GM23338 (cell line): ENCODE data around the gene AURKB. TPM values are rescaled to one million over a fixed set of nuclear protein-coding genes. Genes with fewer than 3 reads are reported as not detected.

Source experiments
- ATAC-seq: fragments of 200-7000 bp; cut with Tn5 transposase; 3 replicates; pipeline ENCODE4 v1.9.1; 2020
- DNase-seq: peaks from one replicate; pipeline ENCODE4 v3.0.0-alpha.2; 2015; ENCODE audit warnings: low spot score
- H2AFZ ChIP-seq: fragments of 200-600 bp; sonication (generic); 2 replicates; pipeline ENCODE4 v1.8.0; 2016; ENCODE audit warnings: antibody characterized with exemption, mild to moderate bottlenecking, moderate library complexity
- H3F3A ChIP-seq: fragments of 200-600 bp; sonication (generic); replicated peaks from 2 replicates; pipeline ENCODE4 v1.8.0; 2017; ENCODE audit warnings: antibody characterized with exemption, mixed run types, low read depth
- H3K27ac ChIP-seq: fragments of 200-600 bp; sonication (generic); 2 replicates; pipeline ENCODE4 v1.6.1; 2016; ENCODE audit warnings: low read depth
- H3K27me3 ChIP-seq: fragments of 200-600 bp; sonication (generic); 2 replicates; pipeline ENCODE4 v1.8.0; 2016; ENCODE audit warnings: mild to moderate bottlenecking, mixed run types, moderate library complexity; ENCODE audit not compliant: insufficient read depth
- H3K36me3 ChIP-seq: fragments of 200-600 bp; sonication (generic); 2 replicates; pipeline ENCODE4 v1.8.0; 2016; ENCODE audit warnings: mild to moderate bottlenecking; ENCODE audit not compliant: insufficient read depth
- H3K4me1 ChIP-seq: fragments of 200-600 bp; sonication (generic); 2 replicates; pipeline ENCODE4 v1.8.0; 2016; ENCODE audit warnings: mild to moderate bottlenecking, moderate library complexity; ENCODE audit not compliant: insufficient read depth
- H3K4me2 ChIP-seq: fragments of 200-600 bp; sonication (generic); 2 replicates; pipeline ENCODE4 v1.7.1; 2017; ENCODE audit warnings: mixed run types
- H3K4me3 ChIP-seq: fragments of 200-600 bp; sonication (generic); 2 replicates; pipeline ENCODE4 v1.6.1; 2016; ENCODE audit warnings: mixed run types
- H3K79me2 ChIP-seq: fragments of 200-600 bp; sonication (generic); replicated peaks from 2 replicates; pipeline ENCODE4 v1.8.0; 2017; ENCODE audit warnings: mild to moderate bottlenecking; ENCODE audit not compliant: insufficient read depth
- H3K9me2 ChIP-seq: fragments of 200-600 bp; sonication (generic); 2 replicates; pipeline ENCODE4 v1.8.0; 2017; ENCODE audit not compliant: insufficient read depth
- H4K20me1 ChIP-seq: fragments of 200-600 bp; sonication (generic); replicated peaks from 2 replicates; pipeline ENCODE4 v1.8.0; 2017; ENCODE audit warnings: mild to moderate bottlenecking; ENCODE audit not compliant: insufficient read depth
- H3K27ac Mint-ChIP-seq: 2 replicates; pipeline ENCODE4 v1.8.0; 2020; ENCODE audit warnings: inconsistent platforms, mild to moderate bottlenecking, moderate library complexity, mixed read lengths
- H3K27me3 Mint-ChIP-seq: 3 replicates; pipeline ENCODE4 v1.8.0; 2022; ENCODE audit warnings: low read depth, mild to moderate bottlenecking, moderate library complexity, mixed read lengths, inconsistent platforms; ENCODE audit not compliant: insufficient read depth, poor library complexity
- H3K36me3 Mint-ChIP-seq: 3 replicates; pipeline ENCODE4 v1.8.0; 2021; ENCODE audit warnings: low read depth, mild to moderate bottlenecking, inconsistent platforms, moderate library complexity, mixed read lengths
- H3K4me1 Mint-ChIP-seq: 3 replicates; pipeline ENCODE4 v1.8.0; 2020; ENCODE audit warnings: mild to moderate bottlenecking, inconsistent platforms, mixed read lengths
- H3K4me3 Mint-ChIP-seq: 3 replicates; pipeline ENCODE4 v1.8.0; 2021; ENCODE audit warnings: moderate library complexity, mild to moderate bottlenecking, inconsistent platforms, mixed read lengths
- H3K9me3 Mint-ChIP-seq: 3 replicates; pipeline ENCODE4 v1.8.0; 2020; ENCODE audit warnings: moderate library complexity, mild to moderate bottlenecking, inconsistent platforms, mixed read lengths
- CREB1 ChIP-seq: fragments of 250-450 bp; sonication (Bioruptor Pico); IDR thresholded peaks from 2 replicates; pipeline ENCODE4 v1.5.0; 2020; ENCODE audit warnings: low read depth, mild to moderate bottlenecking, moderate library complexity
- CTCF ChIP-seq, 2 experiments: fragments of 200-600 bp in 1 of 2; sonication (generic) in 1 of 2; conservative IDR thresholded peaks; 2 replicates each; pipeline versions ENCODE4 v1.5.1 to v1.6.1; 2016 to 2017; ENCODE audit warnings: antibody characterized with exemption in 2 of 2, low read depth in 2 of 2, mild to moderate bottlenecking in 2 of 2, moderate library complexity in 1 of 2
- ETS1 ChIP-seq: IDR thresholded peaks from 2 replicates; pipeline ENCODE4 v1.6.1; 2016; ENCODE audit warnings: antibody characterized with exemption
- EZH2 ChIP-seq: fragments of 200-600 bp; sonication (generic); IDR thresholded peaks from one replicate; pipeline ENCODE4 v1.8.0; 2017; ENCODE audit warnings: antibody characterized with exemption, mild to moderate bottlenecking, low read depth; ENCODE audit not compliant: unreplicated experiment
- EZH2phosphoT487 ChIP-seq: fragments of 200-600 bp; sonication (generic); IDR thresholded peaks from one replicate; pipeline ENCODE4 v1.8.1; 2018; ENCODE audit warnings: antibody characterized with exemption; ENCODE audit not compliant: unreplicated experiment
- JUNB ChIP-seq: IDR thresholded peaks from one replicate; pipeline ENCODE4 v1.6.1; 2016; ENCODE audit warnings: antibody characterized with exemption; ENCODE audit not compliant: unreplicated experiment
- NANOG ChIP-seq: IDR thresholded peaks from 2 replicates; pipeline ENCODE4 v1.6.1; 2016; ENCODE audit warnings: antibody characterized with exemption, borderline replicate concordance
- POLR2AphosphoS5 ChIP-seq: IDR thresholded peaks from 2 replicates; pipeline ENCODE4 v1.6.1; 2016; ENCODE audit warnings: antibody characterized with exemption, low read depth
- REST ChIP-seq: IDR thresholded peaks from one replicate; pipeline ENCODE4 v1.6.1; 2018; ENCODE audit warnings: antibody characterized with exemption; ENCODE audit not compliant: unreplicated experiment
- STAT1 ChIP-seq: IDR thresholded peaks from one replicate; pipeline ENCODE4 v1.6.1; 2016; ENCODE audit warnings: antibody characterized with exemption; ENCODE audit not compliant: unreplicated experiment
- ZNF114 ChIP-seq: fragments of 250-450 bp; sonication (Bioruptor Pico); IDR thresholded peaks from 2 replicates; pipeline ENCODE4 v1.5.0; 2020; ENCODE audit warnings: mild to moderate bottlenecking, moderate library complexity
- ZNF331 ChIP-seq: fragments of 250-450 bp; sonication (Bioruptor Pico); IDR thresholded peaks from 2 replicates; pipeline ENCODE4 v1.5.0; 2020; ENCODE audit warnings: low read depth, mild to moderate bottlenecking, moderate library complexity
- ZNF462 ChIP-seq: fragments of 250-450 bp; sonication (Bioruptor Pico); IDR thresholded peaks from 2 replicates; pipeline ENCODE4 v1.5.0; 2020; ENCODE audit warnings: mild to moderate bottlenecking, moderate library complexity
- polyA plus RNA-seq: library from polyadenylated mRNA; unstranded; fragments of >200 nt; fragmentation: Nextera tagmentation; extraction: Ambion mirVana; gene quantifications from 2 replicates; pipeline ENCODE4 v1.2.1, GENCODE V29; 2016
- total RNA-seq: library from RNA; depleted of rRNA; stranded (reverse); fragments of >200 nt; shearing (Covaris generic); gene quantifications from 2 replicates; pipeline ENCODE4 v1.2.3, GENCODE V29; 2014

Gene AURKB
- total and polyA plus RNA-seq, 2 experiments from 2014 or later, result 135 to 212 TPM

- peaks cover 32% of the 10 kb centered on the region for H3K27me3 Mint-ChIP-seq
- peak overlapping the region; percentile 91 for H3K4me2 ChIP-seq
- H3K9me2 ChIP-seq, result no peaks in the 10 kb centered on the region
- peak overlapping the region; percentile 45; the same call in 1 of the 2 replicates for H3K27ac ChIP-seq
- no peaks in the 10 kb centered on the region for H3K27me3 ChIP-seq
- H3K36me3 Mint-ChIP-seq, result no peaks in the 10 kb centered on the region; the same call in 2 of the 3 replicates
- H3K27ac Mint-ChIP-seq, result peak overlapping the region; percentile 87
- no peaks in the 10 kb centered on the region for H3K36me3 ChIP-seq
- H3K79me2 ChIP-seq, result no peaks in the 10 kb centered on the region
- ATAC-seq (no peak), DNase-seq (no peak)
- H3K9me3 Mint-ChIP-seq, result no peaks in the 10 kb centered on the region
- no peaks in the 10 kb centered on the region for H4K20me1 ChIP-seq
- H2AFZ ChIP-seq, result peak overlapping the region; percentile 94; the same call in 1 of the 2 replicates
- H3K4me1 Mint-ChIP-seq, result peaks cover 30% of the 10 kb centered on the region
- peaks cover 19% of the 10 kb centered on the region for H3K4me1 ChIP-seq
- peak overlapping the region; percentile 93 for H3K4me3 Mint-ChIP-seq
- no peak for TF ChIP-seq REST
- no peak for TF ChIP-seq STAT1
- TF ChIP-seq JUNB, result no peak
- no peak for TF ChIP-seq EZH2
- TF ChIP-seq ZNF114 (CRISPR knock-in tag), result no peak
- no peak for TF ChIP-seq ETS1
- TF ChIP-seq EZH2phosphoT487, result no peak
- no peak for TF ChIP-seq CTCF (conservative IDR thresholded peaks at IDR 0.05; ENCODE audit: low read depth in 2 of 2)
- TF ChIP-seq POLR2AphosphoS5, result no peak
- no peak for TF ChIP-seq NANOG
- no peak for TF ChIP-seq CREB1
- TF ChIP-seq ZNF462 (CRISPR knock-in tag), result no peak
- no peak for TF ChIP-seq ZNF331
- peak overlapping the region; percentile 58 for H3K4me3 ChIP-seq
- H3F3A ChIP-seq, result peaks cover 8% of the 10 kb centered on the region
Measured at GRCh38 chr17:8176998-8177731, 33.2 kb downstream of the AURKB start.
